GM18498 (cell line): Measurements from ENCODE around the gene APOA4.

Source experiments
- ATAC-seq: cut with Tn5 transposase; IDR thresholded peaks from one replicate; pipeline ENCODE4 v1.9.1; 2021; ENCODE audit warnings: mild to moderate bottlenecking, moderate library complexity; ENCODE audit not compliant: unreplicated experiment

APOA4 gene

DNA sequence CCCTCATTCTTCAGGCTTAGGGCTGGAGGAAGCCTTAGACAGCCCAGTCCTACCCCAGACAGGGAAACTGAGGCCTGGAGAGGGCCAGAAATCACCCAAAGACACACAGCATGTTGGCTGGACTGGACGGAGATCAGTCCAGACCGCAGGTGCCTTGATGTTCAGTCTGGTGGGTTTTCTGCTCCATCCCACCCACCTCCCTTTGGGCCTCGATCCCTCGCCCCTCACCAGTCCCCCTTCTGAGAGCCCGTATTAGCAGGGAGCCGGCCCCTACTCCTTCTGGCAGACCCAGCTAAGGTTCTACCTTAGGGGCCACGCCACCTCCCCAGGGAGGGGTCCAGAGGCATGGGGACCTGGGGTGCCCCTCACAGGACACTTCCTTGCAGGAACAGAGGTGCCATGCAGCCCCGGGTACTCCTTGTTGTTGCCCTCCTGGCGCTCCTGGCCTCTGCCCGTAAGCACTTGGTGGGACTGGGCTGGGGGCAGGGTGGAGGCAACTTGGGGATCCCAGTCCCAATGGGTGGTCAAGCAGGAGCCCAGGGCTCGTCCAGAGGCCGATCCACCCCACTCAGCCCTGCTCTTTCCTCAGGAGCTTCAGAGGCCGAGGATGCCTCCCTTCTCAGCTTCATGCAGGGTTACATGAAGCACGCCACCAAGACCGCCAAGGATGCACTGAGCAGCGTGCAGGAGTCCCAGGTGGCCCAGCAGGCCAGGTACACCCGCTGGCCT, 7.2 kb upstream of the APOA4 start:
- ATAC-seq: no peak

GRCh38 chr11:116829525-116830183, 6.5 kb upstream of the APOA4 start, which contains the start of gene APOC3:
TSS of gene APOC3 (plus strand) at chr11:116829907. CDS start at chr11:116830583, 676 bp downstream.
- no peak for ATAC-seq

DNA sequence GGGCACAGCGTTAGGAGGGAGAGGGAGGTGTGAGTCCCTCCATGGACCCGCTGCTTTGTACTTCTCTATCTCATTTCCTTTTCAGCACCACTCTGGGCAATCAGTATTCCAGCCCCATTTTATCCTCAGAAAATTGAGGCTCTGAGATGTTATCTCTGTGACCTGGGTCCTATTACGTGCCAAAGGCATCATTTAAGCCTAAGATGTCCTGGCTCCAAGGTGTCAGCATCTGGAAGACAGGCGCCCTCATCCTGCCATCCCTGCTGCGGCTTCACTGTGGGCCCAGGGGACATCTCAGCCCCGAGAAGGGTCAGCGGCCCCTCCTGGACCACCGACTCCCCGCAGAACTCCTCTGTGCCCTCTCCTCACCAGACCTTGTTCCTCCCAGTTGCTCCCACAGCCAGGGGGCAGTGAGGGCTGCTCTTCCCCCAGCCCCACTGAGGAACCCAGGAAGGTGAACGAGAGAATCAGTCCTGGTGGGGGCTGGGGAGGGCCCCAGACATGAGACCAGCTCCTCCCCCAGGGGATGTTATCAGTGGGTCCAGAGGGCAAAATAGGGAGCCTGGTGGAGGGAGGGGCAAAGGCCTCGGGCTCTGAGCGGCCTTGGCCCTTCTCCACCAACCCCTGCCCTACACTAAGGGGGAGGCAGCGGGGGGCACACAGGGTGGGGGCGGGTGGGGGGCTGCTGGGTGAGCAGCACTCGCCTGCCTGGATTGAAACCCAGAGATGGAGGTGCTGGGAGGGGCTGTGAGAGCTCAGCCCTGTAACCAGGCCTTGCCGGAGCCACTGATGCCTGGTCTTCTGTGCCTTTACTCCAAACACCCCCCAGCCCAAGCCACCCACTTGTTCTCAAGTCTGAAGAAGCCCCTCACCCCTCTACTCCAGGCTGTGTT, 5.8 kb upstream of the APOA4 start:
- ATAC-seq: no peak

GRCh38 chr11:116827461-116827860, 4.4 kb upstream of the APOA4 start:
- no peak for ATAC-seq

GRCh38 chr11:116826751-116827431, 3.8 kb upstream of the APOA4 start:
- no peak for ATAC-seq

GRCh38 chr11:116825854-116826750, 3.0 kb upstream of the APOA4 start:
- no peak for ATAC-seq

DNA sequence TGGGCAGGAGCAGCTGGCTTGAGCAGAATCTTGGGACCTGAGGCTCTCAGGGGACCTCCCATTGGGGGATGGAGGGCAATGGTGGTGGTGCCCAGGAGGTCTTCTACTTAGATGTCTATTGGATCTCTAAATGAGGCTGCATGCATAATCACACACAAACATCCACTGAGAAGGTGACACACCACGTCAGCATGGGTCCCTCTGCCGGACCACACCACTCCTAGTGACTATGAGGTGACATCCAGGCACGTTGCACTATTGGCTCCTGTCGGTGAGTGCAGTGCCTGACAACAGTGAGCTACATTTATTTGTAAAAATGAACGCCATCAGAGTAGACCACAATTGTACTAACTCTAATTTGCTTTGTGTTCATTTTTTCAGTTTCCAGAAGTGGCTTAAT, 2.3 kb upstream of the APOA4 start:
- ATAC-seq: no peak

DNA sequence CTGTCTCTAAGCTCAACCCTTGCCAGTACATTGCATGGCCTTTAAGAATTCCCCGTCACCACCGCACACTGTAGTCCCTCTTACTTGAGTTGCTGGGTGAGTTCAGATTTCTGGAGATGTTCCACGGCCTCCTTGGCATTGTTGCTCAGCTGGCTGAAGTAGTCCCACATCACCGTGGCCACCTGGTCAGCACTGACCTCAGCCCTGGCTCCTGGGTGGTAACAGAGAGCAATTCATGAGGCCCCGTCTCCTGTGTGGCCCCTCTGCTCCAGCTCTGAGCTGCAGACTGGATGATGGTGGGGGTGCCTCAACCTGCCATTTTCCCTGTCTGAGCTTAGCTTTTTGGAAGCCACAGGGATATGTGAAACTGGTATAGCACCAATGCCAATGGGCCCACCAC, 529 bp downstream of the APOA4 start:
- ATAC-seq: no peak

- no peak for ATAC-seq
Observed at GRCh38 chr11:116821050-116821918, 1.8 kb downstream of the APOA4 start.

GRCh38 chr11:116819049-116819448, 4.1 kb downstream of the APOA4 start:
- ATAC-seq: no peak

GRCh38 chr11:116814502-116814901, 8.6 kb downstream of the APOA4 start:
- no peak for ATAC-seq

DNA sequence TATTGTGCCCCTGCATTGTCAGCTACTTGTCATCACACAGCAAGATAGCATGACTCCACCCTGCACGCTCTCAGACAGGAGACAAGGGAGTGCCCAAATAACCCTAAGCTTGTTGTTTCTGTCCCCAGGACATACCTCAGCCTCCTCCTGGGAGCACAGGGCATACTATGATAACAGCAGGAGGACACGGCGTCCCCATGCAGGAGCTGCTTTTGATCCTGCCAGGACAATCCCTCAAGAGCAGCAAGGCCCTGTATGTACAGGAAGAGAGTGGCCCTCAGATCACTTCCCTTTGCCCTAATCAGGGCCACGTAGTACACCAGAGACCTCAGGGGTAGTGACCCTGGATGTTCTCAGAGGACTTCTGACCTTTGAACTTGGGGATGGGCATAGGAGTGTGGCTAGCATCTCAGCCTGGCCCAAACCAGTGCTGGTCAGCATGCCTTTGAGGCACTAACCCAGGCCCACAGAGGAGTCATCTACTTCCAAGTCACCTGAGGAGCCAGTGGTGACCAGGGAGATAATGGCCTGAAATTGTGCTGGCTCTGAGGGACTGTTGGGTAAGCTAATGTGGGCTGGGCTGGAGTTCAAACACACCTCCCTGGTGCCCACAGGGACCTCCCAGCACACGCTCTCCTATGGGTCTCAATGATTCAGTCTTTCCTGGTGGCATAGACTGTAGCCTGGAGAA, 9.2 kb downstream of the APOA4 start:
- ATAC-seq: no peak

DNA sequence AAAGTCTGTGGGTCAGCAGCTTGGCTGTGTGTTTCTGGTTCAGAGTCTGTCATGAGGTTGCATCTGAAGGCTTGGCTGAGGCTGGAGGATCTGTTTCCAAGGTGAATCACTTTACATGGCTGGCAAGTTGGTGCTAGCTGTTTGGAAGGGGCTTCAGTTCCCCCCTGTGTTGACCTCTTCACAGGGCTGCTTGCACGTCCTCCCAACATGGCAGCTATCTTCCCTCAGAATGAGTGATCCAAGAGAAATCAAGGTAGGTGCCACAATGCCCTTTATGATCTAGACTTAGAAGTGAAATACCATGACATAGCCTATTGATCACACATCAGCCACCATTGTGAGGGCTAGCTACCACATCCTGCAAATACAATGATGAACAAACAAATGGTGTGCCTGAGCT, 9.9 kb downstream of the APOA4 start:
- ATAC-seq: no peak

- no peak for ATAC-seq
Observed at GRCh38 chr11:116812109-116812508, 11.0 kb downstream of the APOA4 start.

GRCh38 chr11:116811194-116811593, 11.9 kb downstream of the APOA4 start:
- no peak for ATAC-seq

- no peak for ATAC-seq
Observed at GRCh38 chr11:116808262-116809175, 14.6 kb downstream of the APOA4 start.

GRCh38 chr11:116807601-116808261, 15.4 kb downstream of the APOA4 start:
- ATAC-seq: no peak
